Gastroesophageal sphincter (tissue), 3 donors: ENCODE measurements around the gene CACNA1D.

Experiments
- CTCF ChIP-seq, 4 experiments: fragments of 200-600 bp in 2 of 4; fragments of 450-650 bp in 2 of 4; sonication (generic) in 1 of 4; IDR thresholded peaks; one replicate each; pipeline ENCODE4 v1.5.1; 2017 to 2019; ENCODE audit warnings: antibody characterized with exemption in 4 of 4, mild to moderate bottlenecking in 2 of 4, moderate library complexity in 2 of 4
- POLR2A ChIP-seq, 2 donors: fragments of 450-650 bp; IDR thresholded peaks; one replicate each; pipeline ENCODE4 v1.6.1; 2017; ENCODE audit warnings: antibody characterized with exemption in 2 of 2, mild to moderate bottlenecking in 2 of 2, moderate library complexity in 1 of 2
- POLR2AphosphoS5 ChIP-seq: sonication (generic); formaldehyde crosslinking; IDR thresholded peaks from one replicate; pipeline ENCODE4 v1.6.1; 2017; ENCODE audit warnings: antibody characterized with exemption

- no peak for TF ChIP-seq POLR2A (IDR thresholded peaks at IDR 0.05)
- TF ChIP-seq CTCF (IDR thresholded peaks at IDR 0.05): no peak
- no peak for TF ChIP-seq POLR2AphosphoS5
These were observed 12.2 kb upstream of the CACNA1D start for GRCh38 chr3:53482227-53482626.
